Caco-2 (cell line): ENCODE data around the gene CDC42EP5. TPM values are rescaled to one million over a fixed set of nuclear protein-coding genes. Genes with fewer than 3 reads are reported as not detected.

Source experiments
- BruUV-seq: library from RNA; stranded (reverse); fragments of 400-500 nt; replicated peaks from 2 replicates; lab custom pipeline; 2021; lab: Mats Ljungman, UMichigan
- CTCF ChIA-PET: fragments of 300-600 bp; sonication (Branson Sonifier 250); formaldehyde crosslinking; loops from one replicate; lab custom pipeline; 2022; ENCODE audit warnings: antibody characterized with exemption; lab: Charles Lee
- POLR2A ChIA-PET: fragments of 300-600 bp; sonication (Branson Sonifier 250); formaldehyde crosslinking; loops from one replicate; lab custom pipeline; 2022; ENCODE audit warnings: antibody characterized with exemption; lab: Charles Lee
- DNase-seq, 2 experiments: peaks; one replicate each; pipeline versions ENCODE4 v3.0.0 to v3.0.0-alpha.2; 2020 to 2022
- H3K27me3 ChIP-seq: replicated peaks from 2 replicates; pipeline ENCODE4 v1.6.0; 2011; ENCODE audit warnings: low read length; ENCODE audit not compliant: control insufficient read depth, insufficient read depth
- H3K36me3 ChIP-seq: 2 replicates; pipeline ENCODE4 v1.5.1; 2011; ENCODE audit warnings: low read length; ENCODE audit not compliant: control insufficient read depth, insufficient read depth
- H3K4me1 ChIP-seq: fragments of 250-450 bp; sonication (Bioruptor Pico); 2 replicates; pipeline ENCODE4 v1.5.1; 2020; ENCODE audit warnings: mild to moderate bottlenecking
- H3K4me3 ChIP-seq: 2 replicates; pipeline ENCODE4 v1.5.1; 2011; ENCODE audit warnings: low read depth, mild to moderate bottlenecking, control low read depth, low read length
- H3K9me3 ChIP-seq: fragments of 250-450 bp; sonication (Bioruptor Pico); 2 replicates; pipeline ENCODE4 v1.5.1; 2020; ENCODE audit warnings: mild to moderate bottlenecking, moderate library complexity
- H3K27ac Mint-ChIP-seq: one replicate; pipeline ENCODE4 v1.8.0; 2022; ENCODE audit warnings: mixed read lengths; ENCODE audit not compliant: unreplicated experiment
- H3K27me3 Mint-ChIP-seq: one replicate; pipeline ENCODE4 v1.8.0; 2022; ENCODE audit warnings: mixed read lengths; ENCODE audit not compliant: insufficient read depth, unreplicated experiment
- H3K36me3 Mint-ChIP-seq: one replicate; pipeline ENCODE4 v1.8.0; 2022; ENCODE audit warnings: mild to moderate bottlenecking, mixed read lengths; ENCODE audit not compliant: insufficient read depth, unreplicated experiment
- H3K4me1 Mint-ChIP-seq: one replicate; pipeline ENCODE4 v1.8.0; 2022; ENCODE audit warnings: low read depth, mixed read lengths; ENCODE audit not compliant: unreplicated experiment
- H3K4me3 Mint-ChIP-seq: one replicate; pipeline ENCODE4 v1.8.0; 2022; ENCODE audit warnings: mild to moderate bottlenecking, moderate library complexity, mixed read lengths; ENCODE audit not compliant: unreplicated experiment
- H3K9me3 Mint-ChIP-seq: one replicate; pipeline ENCODE4 v1.8.0; 2022; ENCODE audit warnings: mixed read lengths; ENCODE audit not compliant: unreplicated experiment
- CTCF ChIP-seq, 2 experiments: fragments of 200-600 bp in 1 of 2; IDR thresholded peaks; 1 replicate in 1 of 2; 2 replicates in 1 of 2; pipeline versions ENCODE4 v1.5.1 to v1.8.0; 2011 to 2022; ENCODE audit warnings: antibody characterized with exemption in 1 of 2, control low read depth in 1 of 2, inconsistent platforms in 1 of 2, low read depth in 1 of 2, low read length in 1 of 2, mild to moderate bottlenecking in 1 of 2, moderate library complexity in 1 of 2; ENCODE audit not compliant: insufficient read depth in 1 of 2, severe bottlenecking in 1 of 2, unreplicated experiment in 1 of 2
- intact Hi-C: fragments of 100-400 bp; cut with micrococcal nuclease; formaldehyde crosslinking; loops from one replicate; pipeline ENCODE4 v1.10.0; 2022; ENCODE audit not compliant: unreplicated experiment
- total RNA-seq: library from RNA; stranded (reverse); gene quantifications from 2 replicates; pipeline ENCODE4 v1.2.3, GENCODE V29; 2022

CDC42EP5 gene
- total RNA-seq, 1 experiment from 2014 or later: 8.6 TPM

GRCh38 chr19:54463531-54464043 is 9.5 kb downstream of the CDC42EP5 start, which contains the start of gene LENG9:
Gene LENG9, minus strand, starts transcription at chr19:54463778. Its CDS starts 252 bp downstream, at chr19:54463526.
- no peaks in the 10 kb centered on the region for H3K27me3 ChIP-seq
- intact Hi-C loops: loop anchor here (1.0 to 5.0 kb wide), 3 partner anchors 14 to 1679 kb away; partner anchors contain the start of genes LENG8, TSEN34 and ZNF444
- H3K4me3 ChIP-seq: peak within 1 kb of the TSS; percentile 81
- peak; percentile 99 to 100 for DNase-seq
- peak within 1 kb of the TSS; percentile 92 for H3K4me3 Mint-ChIP-seq
- peaks cover 2% of the 10 kb centered on the region; the same call in 1 of the 2 replicates for H3K36me3 ChIP-seq
- peaks cover 73% of the 10 kb centered on the region for H3K36me3 Mint-ChIP-seq
- H3K9me3 ChIP-seq: no peaks in the 10 kb centered on the region
- ChIA-PET CTCF (interaction anchor here (0.6 to 1.9 kb wide), 6 partner anchors 14 to 684 kb away, joined by 3 to 12 read pairs (median 3); partner anchors contain the start of genes LENG8 and MBOAT7), POLR2A (interaction anchor here (0.6 to 3.1 kb wide), 7 partner anchors 15 to 600 kb away, joined by 3 to 48 read pairs (median 4); partner anchors contain the start of genes CNOT3, LENG8, MBOAT7 and TSEN34)
- peaks cover 25% of the 10 kb centered on the region for H3K4me1 Mint-ChIP-seq
- no TSS peak for BruUV-seq
- H3K9me3 Mint-ChIP-seq: no peaks in the 10 kb centered on the region
- H3K4me1 ChIP-seq: peaks cover 15% of the 10 kb centered on the region
- H3K27me3 Mint-ChIP-seq: no peaks in the 10 kb centered on the region
- H3K27ac Mint-ChIP-seq: peak within 1 kb of the TSS; percentile 99
- TF ChIP-seq CTCF (IDR thresholded peaks at IDR 0.05; ENCODE audit: insufficient read depth in 1 of 2, low read depth in 1 of 2, low read length in 1 of 2, severe bottlenecking in 1 of 2, unreplicated experiment in 1 of 2): no peak

- Mint-ChIP-seq H3K27ac (peak overlapping the region; percentile 99), H3K9me3 (no peaks in the 10 kb centered on the region), H3K36me3 (peaks cover 80% of the 10 kb centered on the region), H3K4me3 (peak overlapping the region; percentile 92), H3K4me1 (peaks cover 25% of the 10 kb centered on the region), H3K27me3 (no peaks in the 10 kb centered on the region)
- H3K4me1 ChIP-seq: peaks cover 15% of the 10 kb centered on the region
- intact Hi-C loops: loop anchor here (5.0 kb wide), 2 partner anchors 271 to 1679 kb away; partner anchors contain the start of genes TSEN34 and ZNF444
- H3K4me3 ChIP-seq: peak overlapping the region; percentile 69
- no peaks in the 10 kb centered on the region for H3K27me3 ChIP-seq
- POLR2A ChIA-PET: interaction anchor here (0.6 to 3.1 kb wide), 7 partner anchors 9 to 600 kb away, joined by 3 to 48 read pairs (median 4); partner anchors contain the start of genes CNOT3, LENG8, MBOAT7 and TSEN34
- no peaks in the 10 kb centered on the region for H3K9me3 ChIP-seq
- TSS peak; percentile 51 for BruUV-seq
- peak; percentile 71 to 81 for DNase-seq
- peaks cover 4% of the 10 kb centered on the region; the same call in 1 of the 2 replicates for H3K36me3 ChIP-seq
- TF ChIP-seq CTCF (IDR thresholded peaks at IDR 0.05; ENCODE audit: insufficient read depth in 1 of 2, low read depth in 1 of 2, low read length in 1 of 2, severe bottlenecking in 1 of 2, unreplicated experiment in 1 of 2): peak in 1 of 2 experiments; percentile 55
- CTCF ChIA-PET: interaction anchor here (0.6 to 1.9 kb wide), 6 partner anchors 14 to 684 kb away, joined by 3 to 12 read pairs (median 3); partner anchors contain the start of genes LENG8 and MBOAT7
These were observed 10.2 kb downstream of the CDC42EP5 start for GRCh38 chr19:54462655-54463530.
